ENCODE measurements around the gene BCAS3. TPM values are rescaled to one million over a fixed set of nuclear protein-coding genes. Genes with fewer than 3 reads are reported as not detected.

BCAS3 gene
- polyA plus RNA-seq, 3 donors = 10.3 to 19.1 (median 14.7) TPM

DNA sequence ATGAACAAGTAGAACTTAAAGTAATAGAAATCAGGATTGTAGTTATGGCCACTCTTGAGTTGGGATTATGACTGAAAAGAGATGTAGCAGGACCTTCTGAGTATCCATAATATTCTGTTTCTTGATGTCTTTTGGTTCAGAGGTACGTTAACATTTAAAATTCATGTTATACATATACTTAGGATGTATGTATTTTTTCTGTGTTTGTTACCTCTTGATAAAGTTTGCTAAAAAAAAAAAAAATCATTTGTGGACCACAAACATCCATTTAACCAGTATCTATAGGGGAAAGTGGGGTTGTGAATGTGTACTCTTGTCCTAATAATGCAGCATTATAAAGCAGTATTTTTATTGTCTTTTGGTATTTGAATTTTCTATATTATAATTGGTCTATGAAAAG is 65.6 kb downstream of the BCAS3 start:
- H3K9me3 Mint-ChIP-seq = peaks cover 0 to 4% (median 2%) of the 10 kb centered on the region in 7 donors

DNA sequence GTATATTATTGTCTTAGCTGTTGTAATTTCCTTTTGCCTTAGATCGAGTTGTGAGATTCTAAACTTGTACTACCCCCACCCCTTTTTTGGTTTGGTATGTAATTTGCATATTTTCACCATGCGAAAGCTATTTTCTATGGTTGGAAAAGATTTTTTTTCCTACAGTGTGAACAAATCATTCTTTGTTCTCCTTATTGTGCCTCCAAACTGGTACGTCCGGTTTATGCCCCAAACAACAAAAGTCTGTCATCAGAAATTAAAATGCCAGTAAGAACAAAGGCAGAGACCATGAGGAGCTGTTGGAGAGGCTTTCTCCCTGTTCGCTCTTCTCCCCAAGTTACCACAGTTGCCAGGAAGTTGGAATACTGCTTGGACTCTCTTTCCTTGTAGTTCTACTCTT is 66.1 kb downstream of the BCAS3 start:
- Histone ChIP-seq H3K4me2 (replicated peaks; ENCODE audit: extremely low read depth, low read length, poor library complexity, severe bottlenecking) (no peak overlapping the region), H3K27me3 (ENCODE audit: control insufficient read depth in 2 of 2, insufficient read depth in 2 of 2, low read length in 2 of 2) (no peaks in the 10 kb centered on the region), H3K9me3 (replicated peaks in 1 of 2; ENCODE audit: control insufficient read depth in 1 of 2, insufficient read depth in 1 of 2, low read length in 2 of 2) (no peaks in the 10 kb centered on the region), H4K20me1 (ENCODE audit: insufficient read depth, low read length) (no peaks in the 10 kb centered on the region), H3K27ac (ENCODE audit: low read depth in 1 of 2, low read length in 2 of 2) (no peak overlapping the region), H3K9ac (ENCODE audit: insufficient read depth, low read length, poor library complexity, severe bottlenecking) (no peak overlapping the region), H3K4me1 (ENCODE audit: control insufficient read depth in 1 of 2, insufficient read depth in 2 of 2, low read length in 2 of 2) (no peaks in the 10 kb centered on the region), H3K36me3 (replicated peaks in 1 of 2; ENCODE audit: control insufficient read depth in 1 of 2, insufficient read depth in 2 of 2, low read length in 2 of 2) (no peaks in the 10 kb centered on the region), H3K4me3 (replicated peaks in 1 of 3; ENCODE audit: low read depth in 2 of 3, low read length in 3 of 3) (no peak overlapping the region), H3K79me2 (ENCODE audit: insufficient read depth, low read length) (no peaks in the 10 kb centered on the region), H2AFZ (ENCODE audit: insufficient read depth, low read depth, low read length, poor library complexity, severe bottlenecking) (no peak overlapping the region)
- Mint-ChIP-seq H3K27me3 (ENCODE audit: low read depth in 3 of 3) (peaks cover 0 to 2% (median 0%) of the 10 kb centered on the region in 3 donors), H3K4me3 (no peak overlapping the region), H3K4me1 (no peaks in the 10 kb centered on the region), H3K27ac (no peak overlapping the region), H3K36me3 (peaks cover 5 to 8% of the 10 kb centered on the region in 2 donors), H3K9me3 (peaks cover 0 to 4% (median 2%) of the 10 kb centered on the region in 7 donors)
- intact Hi-C loops (cut with micrococcal nuclease) = no loop called here
- DNase-seq = no peak
- TF ChIP-seq, protein P1, sequence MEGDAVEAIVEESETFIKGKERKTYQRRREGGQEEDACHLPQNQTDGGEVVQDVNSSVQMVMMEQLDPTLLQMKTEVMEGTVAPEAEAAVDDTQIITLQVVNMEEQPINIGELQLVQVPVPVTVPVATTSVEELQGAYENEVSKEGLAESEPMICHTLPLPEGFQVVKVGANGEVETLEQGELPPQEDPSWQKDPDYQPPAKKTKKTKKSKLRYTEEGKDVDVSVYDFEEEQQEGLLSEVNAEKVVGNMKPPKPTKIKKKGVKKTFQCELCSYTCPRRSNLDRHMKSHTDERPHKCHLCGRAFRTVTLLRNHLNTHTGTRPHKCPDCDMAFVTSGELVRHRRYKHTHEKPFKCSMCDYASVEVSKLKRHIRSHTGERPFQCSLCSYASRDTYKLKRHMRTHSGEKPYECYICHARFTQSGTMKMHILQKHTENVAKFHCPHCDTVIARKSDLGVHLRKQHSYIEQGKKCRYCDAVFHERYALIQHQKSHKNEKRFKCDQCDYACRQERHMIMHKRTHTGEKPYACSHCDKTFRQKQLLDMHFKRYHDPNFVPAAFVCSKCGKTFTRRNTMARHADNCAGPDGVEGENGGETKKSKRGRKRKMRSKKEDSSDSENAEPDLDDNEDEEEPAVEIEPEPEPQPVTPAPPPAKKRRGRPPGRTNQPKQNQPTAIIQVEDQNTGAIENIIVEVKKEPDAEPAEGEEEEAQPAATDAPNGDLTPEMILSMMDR (IDR thresholded peaks at IDR 0.05) = no peak
- WGBS (ENCODE audit: insufficient coverage) = 100% methylated on average over 1 of the region's 5 CpGs

More for the DNA sequence above, 65.6 kb downstream of the BCAS3 start:
- Histone ChIP-seq H3K27ac (ENCODE audit: low read depth in 1 of 2, low read length in 2 of 2) (no peak overlapping the region), H3K79me2 (ENCODE audit: insufficient read depth, low read length) (no peaks in the 10 kb centered on the region), H3K9me3 (replicated peaks in 1 of 2; ENCODE audit: control insufficient read depth in 1 of 2, insufficient read depth in 1 of 2, low read length in 2 of 2) (no peaks in the 10 kb centered on the region), H3K27me3 (ENCODE audit: control insufficient read depth in 2 of 2, insufficient read depth in 2 of 2, low read length in 2 of 2) (no peaks in the 10 kb centered on the region), H3K9ac (ENCODE audit: insufficient read depth, low read length, poor library complexity, severe bottlenecking) (no peak overlapping the region), H3K36me3 (replicated peaks in 1 of 2; ENCODE audit: control insufficient read depth in 1 of 2, insufficient read depth in 2 of 2, low read length in 2 of 2) (no peaks in the 10 kb centered on the region), H4K20me1 (ENCODE audit: insufficient read depth, low read length) (no peaks in the 10 kb centered on the region), H3K4me2 (replicated peaks; ENCODE audit: extremely low read depth, low read length, poor library complexity, severe bottlenecking) (no peak overlapping the region), H2AFZ (ENCODE audit: insufficient read depth, low read depth, low read length, poor library complexity, severe bottlenecking) (no peak overlapping the region), H3K4me3 (replicated peaks in 1 of 3; ENCODE audit: low read depth in 2 of 3, low read length in 3 of 3) (no peak overlapping the region), H3K4me1 (ENCODE audit: control insufficient read depth in 1 of 2, insufficient read depth in 2 of 2, low read length in 2 of 2) (no peaks in the 10 kb centered on the region)
- Mint-ChIP-seq H3K4me1 (no peaks in the 10 kb centered on the region), H3K27ac (no peak overlapping the region), H3K27me3 (ENCODE audit: low read depth in 3 of 3) (peaks cover 0 to 2% (median 0%) of the 10 kb centered on the region in 3 donors), H3K4me3 (no peak overlapping the region), H3K36me3 (peaks cover 5 to 8% of the 10 kb centered on the region in 2 donors)
- WGBS (ENCODE audit: insufficient coverage) = no CpG with 5 or more reads among the region's 1 CpG
- DNase-seq = no peak
- TF ChIP-seq, protein P1 (IDR thresholded peaks at IDR 0.05) = no peak
- intact Hi-C loops (cut with micrococcal nuclease) = no loop called here

All from CD14-positive monocyte (primary cell).